Lower leg skin (tissue), 4 donors: ENCODE results near the gene ZBTB17. TPM values are rescaled to one million over a fixed set of nuclear protein-coding genes. Genes with fewer than 3 reads are reported as not detected.

Experiments used
- DNase-seq, 2 donors: peaks; one replicate each; pipeline ENCODE4 v3.0.0-alpha.2; 2019; ENCODE audit warnings: low spot score in 2 of 2
- H3K4me3 ChIP-seq: fragments of 200-600 bp; sonication (generic); 2 replicates; pipeline ENCODE4 v1.5.1; 2017; ENCODE audit warnings: mild to moderate bottlenecking, low read depth; ENCODE audit not compliant: poor library complexity, severe bottlenecking
- CTCF ChIP-seq, 3 donors: fragments of 450-650 bp; IDR thresholded peaks; one replicate each; pipeline ENCODE4 v1.5.1; 2016; ENCODE audit warnings: antibody characterized with exemption in 3 of 3, mild to moderate bottlenecking in 3 of 3, moderate library complexity in 2 of 3
- POLR2A ChIP-seq, 2 donors: fragments of 450-650 bp; IDR thresholded peaks; one replicate each; pipeline ENCODE4 v1.6.1; 2016 to 2017; ENCODE audit warnings: antibody characterized with exemption in 2 of 2, mild to moderate bottlenecking in 1 of 2, moderate library complexity in 1 of 2
- WGBS, 2 donors: methylation state at CpG; one replicate each; pipeline ENCODE4 v1.1.5; 2018; 5-methylcytosine and 5-hydroxymethylcytosine counted together
- intact Hi-C: fragments of 100-400 bp; cut with DNase I; formaldehyde crosslinking; loops from one replicate; pipeline ENCODE4 v1.15.0; 2023; ENCODE audit warnings: low total_unique reads
- total RNA-seq, 4 donors: library from RNA; depleted of rRNA; stranded (reverse); fragments of >200 nt; gene quantifications; one replicate each; pipeline ENCODE4 v1.1.0, GENCODE V29; 2016

The ZBTB17 gene
- total RNA-seq, 4 donors from 2014 or later: 25.9 to 42.4 (median 29.3) TPM

GRCh38 chr1:15992582-15993500, 16.9 kb upstream of the ZBTB17 start:
- no peak for DNase-seq
- H3K4me3 ChIP-seq: no peak overlapping the region
- no peak for TF ChIP-seq CTCF (IDR thresholded peaks at IDR 0.05)
- no peak for TF ChIP-seq POLR2A (IDR thresholded peaks at IDR 0.05)
- intact Hi-C loops: no loop called here
- 84 to 86% methylated on average over 13 of the region's 17 CpGs for WGBS, 2 donors

- intact Hi-C loops: no loop called here
These were observed 16.3 kb upstream of the ZBTB17 start for GRCh38 chr1:15992187-15992553.

GRCh38 chr1:15991427-15992186, 15.7 kb upstream of the ZBTB17 start:
- 88 to 91% methylated on average over 8 to 10 of the region's 11 CpGs for WGBS, 2 donors
- intact Hi-C loops: no loop called here

More at GRCh38 chr1:15992187-15992553, 16.3 kb upstream of the ZBTB17 start:
- DNase-seq: no peak
- WGBS, 2 donors: 91 to 92% methylated on average over 6 to 7 of the region's 7 CpGs
- no peak overlapping the region for H3K4me3 ChIP-seq
- no peak for TF ChIP-seq POLR2A (IDR thresholded peaks at IDR 0.05)
- TF ChIP-seq CTCF (IDR thresholded peaks at IDR 0.05): no peak

DNA sequence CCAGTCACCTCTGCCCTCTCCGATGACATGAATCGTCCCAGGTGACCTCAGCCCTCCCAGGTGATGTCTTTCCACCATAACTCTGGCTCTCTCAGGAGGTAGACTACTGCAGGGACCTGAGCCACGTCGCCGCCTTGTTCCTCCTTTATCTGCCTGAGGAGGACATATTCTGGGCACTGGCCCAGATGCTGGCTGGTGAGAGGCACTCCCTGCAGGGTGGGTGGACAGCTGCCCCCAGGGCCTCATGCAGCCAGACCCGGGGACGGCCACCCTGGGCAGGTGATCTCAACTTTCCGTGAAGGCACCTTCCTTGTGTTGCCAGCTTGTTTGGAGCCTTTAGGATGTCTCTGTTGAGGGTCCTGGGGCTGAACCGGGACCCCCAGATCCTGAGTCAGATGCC, 13.9 kb upstream of the ZBTB17 start:
- intact Hi-C loops: no loop called here
- no peak for DNase-seq
- WGBS, 2 donors: 75 to 78% methylated on average over 6 to 9 of the region's 9 CpGs

More at GRCh38 chr1:15991427-15992186, 15.7 kb upstream of the ZBTB17 start:
- TF ChIP-seq POLR2A (IDR thresholded peaks at IDR 0.05) (no peak), CTCF (IDR thresholded peaks at IDR 0.05) (no peak)
- DNase-seq: no peak
- H3K4me3 ChIP-seq: no peak overlapping the region

More for the DNA sequence above, 13.9 kb upstream of the ZBTB17 start:
- no peak overlapping the region for H3K4me3 ChIP-seq
- no peak for TF ChIP-seq POLR2A (IDR thresholded peaks at IDR 0.05)
- TF ChIP-seq CTCF (IDR thresholded peaks at IDR 0.05): no peak
